ENCODE results near the gene GPC5. TPM values are rescaled to one million over a fixed set of nuclear protein-coding genes. Genes with fewer than 3 reads are reported as not detected.

GPC5 gene
- total and polyA plus RNA-seq, 2 of the 8 experiments (the other 6 are each of a cell fraction or from before 2014, with no cell fraction given): 0.20 to 0.39 TPM

DNA sequence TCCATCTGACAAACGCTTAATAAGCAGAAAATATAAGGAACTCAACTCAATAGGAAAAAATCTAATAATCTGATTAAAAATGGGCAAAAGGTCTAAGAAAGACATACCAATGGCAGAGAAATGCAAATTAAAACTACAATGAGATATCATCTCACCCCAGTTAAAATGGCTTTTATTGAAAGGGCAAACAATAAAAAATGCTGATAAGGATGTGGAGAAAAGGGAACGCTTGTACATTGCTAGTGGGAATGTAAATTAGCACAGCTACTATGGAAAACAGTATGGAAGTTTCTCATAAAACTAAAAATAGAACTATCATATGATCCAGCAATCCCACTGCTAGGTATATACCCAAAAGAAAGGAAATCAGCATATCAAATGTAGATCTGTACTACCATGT, 1319.4 kb downstream of the GPC5 start (continued):
- no peak for TF ChIP-seq SP1 (IDR thresholded peaks at IDR 0.05; ENCODE audit: low read depth, low read length)
- TF ChIP-seq POU5F1 (IDR thresholded peaks at IDR 0.05; ENCODE audit: low read depth, low read length): no peak
- TF ChIP-seq CEBPB (IDR thresholded peaks at IDR 0.05; ENCODE audit: low read depth, low read length): no peak
- TF ChIP-seq CTBP2 (IDR thresholded peaks at IDR 0.05; ENCODE audit: borderline replicate concordance, insufficient read depth, insufficient read length, low read length): no peak

Data from H1 (cell line).